DOHH2 (cell line): Measurements from ENCODE around the gene RASAL2.
"Not testable (repeated sequence)": the region's sequence is repeated elsewhere in the genome, so short reads cannot be mapped to it uniquely, and the experiment has no call there.

Experiments
- H3F3A ChIP-seq: fragments of 200-600 bp; sonication (generic), shearing (Covaris generic); 2 replicates; pipeline ENCODE4 v1.6.0; 2016; ENCODE audit warnings: antibody characterized with exemption, mild to moderate bottlenecking; ENCODE audit not compliant: control insufficient read depth, insufficient read depth
- H3K27ac ChIP-seq: fragments of 200-600 bp; sonication (generic); 2 replicates; pipeline ENCODE4 v1.5.1; 2014; ENCODE audit warnings: low read depth, mild to moderate bottlenecking, low read length, moderate library complexity
- H3K27me3 ChIP-seq: fragments of 200-600 bp; sonication (generic); 2 replicates; pipeline ENCODE4 v1.6.1; 2014; ENCODE audit warnings: mild to moderate bottlenecking, low read length, mixed read lengths; ENCODE audit not compliant: control insufficient read depth
- H3K36me3 ChIP-seq: fragments of 200-600 bp; sonication (generic); 2 replicates; pipeline ENCODE4 v1.6.1; 2014; ENCODE audit warnings: mild to moderate bottlenecking, low read length, moderate library complexity, mixed read lengths; ENCODE audit not compliant: control insufficient read depth
- H3K4me1 ChIP-seq: fragments of 200-600 bp; sonication (generic); 2 replicates; pipeline ENCODE4 v1.6.1; 2014; ENCODE audit warnings: mild to moderate bottlenecking, low read length, mixed read lengths; ENCODE audit not compliant: control insufficient read depth
- H3K4me2 ChIP-seq: fragments of 200-600 bp; sonication (generic); 2 replicates; pipeline ENCODE4 v1.6.0; 2014; ENCODE audit warnings: mild to moderate bottlenecking, low read length, moderate library complexity
- H3K4me3 ChIP-seq: fragments of 200-600 bp; sonication (generic); 2 replicates; pipeline ENCODE4 v1.5.1; 2014; ENCODE audit warnings: mild to moderate bottlenecking, low read length, mixed read lengths
- H3K79me2 ChIP-seq: fragments of 200-600 bp; sonication (generic); 2 replicates; pipeline ENCODE4 v1.6.1; 2014; ENCODE audit warnings: mild to moderate bottlenecking, low read length, mixed read lengths; ENCODE audit not compliant: control insufficient read depth
- H3K9me2 ChIP-seq: fragments of 200-600 bp; sonication (generic); replicated peaks from 2 replicates; pipeline ENCODE4 v1.6.1; 2014; ENCODE audit warnings: mild to moderate bottlenecking, low read length, mixed read lengths; ENCODE audit not compliant: control insufficient read depth
- H3K9me3 ChIP-seq: fragments of 200-600 bp; sonication (generic); 2 replicates; pipeline ENCODE4 v1.6.1; 2014; ENCODE audit warnings: antibody characterized with exemption, low read length, mixed read lengths; ENCODE audit not compliant: control insufficient read depth, insufficient read depth
- H4K20me1 ChIP-seq: fragments of 200-600 bp; sonication (generic); 2 replicates; pipeline ENCODE4 v1.6.0; 2014; ENCODE audit warnings: low read depth, mild to moderate bottlenecking, antibody characterized with exemption, low read length, moderate library complexity; ENCODE audit not compliant: control insufficient read depth, insufficient read depth
- EZH2phosphoT487 ChIP-seq: fragments of 200-600 bp; sonication (generic); IDR thresholded peaks from 2 replicates; pipeline ENCODE4 v1.6.1; 2017; ENCODE audit warnings: borderline replicate concordance, mild to moderate bottlenecking, antibody characterized with exemption, low read length, moderate library complexity, mixed read lengths
- TF ChIP-seq, protein P1 (sequence below): fragments of 200-600 bp; sonication (generic); IDR thresholded peaks from one replicate; pipeline ENCODE4 v1.5.1; 2014; ENCODE audit warnings: antibody characterized with exemption, mild to moderate bottlenecking, low read depth, low read length; ENCODE audit not compliant: poor library complexity, severe bottlenecking

The RASAL2 gene

DNA sequence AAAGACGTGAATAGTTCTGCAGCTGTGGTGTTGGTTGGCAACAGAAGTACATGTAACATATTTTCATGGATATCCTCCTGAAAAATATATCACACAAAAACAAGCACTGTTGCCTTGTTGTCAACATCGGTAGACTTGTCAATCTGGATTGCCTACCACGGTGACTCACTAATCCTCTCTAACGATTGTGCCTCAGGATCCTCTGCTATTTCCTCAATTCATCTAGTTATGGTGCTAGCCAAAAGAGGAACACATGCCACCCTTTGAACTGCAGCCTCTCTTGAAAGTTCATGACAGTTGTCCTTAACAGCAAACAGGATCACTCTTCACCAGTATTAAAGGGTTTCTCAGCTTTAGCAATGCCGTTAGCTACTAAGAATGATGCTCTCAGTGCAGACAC is 25.7 kb downstream of the RASAL2 start:
- Histone ChIP-seq H3K36me3 (no peaks in the 10 kb centered on the region), H3K27me3 (0 out of 2 replicates have a peak, but pooled peaks cover 2% of the 10 kb centered on the region), H3K9me2 (no peaks in the 10 kb centered on the region), H3K9me3 (no peaks in the 10 kb centered on the region), H3K4me2 (no peak overlapping the region), H3K27ac (no peak overlapping the region), H4K20me1 (no peaks in the 10 kb centered on the region), H3K4me1 (no peaks in the 10 kb centered on the region), H3F3A (no peaks in the 10 kb centered on the region), H3K79me2 (no peaks in the 10 kb centered on the region), H3K4me3 (no peak overlapping the region)
- TF ChIP-seq, protein P1, sequence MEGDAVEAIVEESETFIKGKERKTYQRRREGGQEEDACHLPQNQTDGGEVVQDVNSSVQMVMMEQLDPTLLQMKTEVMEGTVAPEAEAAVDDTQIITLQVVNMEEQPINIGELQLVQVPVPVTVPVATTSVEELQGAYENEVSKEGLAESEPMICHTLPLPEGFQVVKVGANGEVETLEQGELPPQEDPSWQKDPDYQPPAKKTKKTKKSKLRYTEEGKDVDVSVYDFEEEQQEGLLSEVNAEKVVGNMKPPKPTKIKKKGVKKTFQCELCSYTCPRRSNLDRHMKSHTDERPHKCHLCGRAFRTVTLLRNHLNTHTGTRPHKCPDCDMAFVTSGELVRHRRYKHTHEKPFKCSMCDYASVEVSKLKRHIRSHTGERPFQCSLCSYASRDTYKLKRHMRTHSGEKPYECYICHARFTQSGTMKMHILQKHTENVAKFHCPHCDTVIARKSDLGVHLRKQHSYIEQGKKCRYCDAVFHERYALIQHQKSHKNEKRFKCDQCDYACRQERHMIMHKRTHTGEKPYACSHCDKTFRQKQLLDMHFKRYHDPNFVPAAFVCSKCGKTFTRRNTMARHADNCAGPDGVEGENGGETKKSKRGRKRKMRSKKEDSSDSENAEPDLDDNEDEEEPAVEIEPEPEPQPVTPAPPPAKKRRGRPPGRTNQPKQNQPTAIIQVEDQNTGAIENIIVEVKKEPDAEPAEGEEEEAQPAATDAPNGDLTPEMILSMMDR: no peak
- TF ChIP-seq EZH2phosphoT487: no peak

GRCh38 chr1:178120088-178120487 is 26.2 kb downstream of the RASAL2 start:
- no peak overlapping the region for H3K27ac ChIP-seq
- H4K20me1 ChIP-seq: no peaks in the 10 kb centered on the region
- H3K36me3 ChIP-seq: no peaks in the 10 kb centered on the region
- H3K9me2 ChIP-seq: no peaks in the 10 kb centered on the region
- no peaks in the 10 kb centered on the region for H3K9me3 ChIP-seq
- 0 out of 2 replicates have a peak, but pooled peaks cover 2% of the 10 kb centered on the region for H3K27me3 ChIP-seq
- H3K4me3 ChIP-seq: no peak overlapping the region
- H3K4me2 ChIP-seq: no peak overlapping the region
- H3F3A ChIP-seq: no peaks in the 10 kb centered on the region
- no peaks in the 10 kb centered on the region for H3K79me2 ChIP-seq
- H3K4me1 ChIP-seq: no peaks in the 10 kb centered on the region
- TF ChIP-seq EZH2phosphoT487: no peak
- TF ChIP-seq, protein P1: no peak

GRCh38 chr1:178120520-178121052 is 26.7 kb downstream of the RASAL2 start:
- H3K79me2 ChIP-seq, H4K20me1 ChIP-seq, H3K27me3 ChIP-seq: not testable (repeated sequence)

GRCh38 chr1:178121883-178122282 is 28.0 kb downstream of the RASAL2 start:
- no peak overlapping the region for H3K4me3 ChIP-seq
- no peaks in the 10 kb centered on the region for H3F3A ChIP-seq
- H3K9me2 ChIP-seq: no peaks in the 10 kb centered on the region
- H3K27ac ChIP-seq: no peak overlapping the region
- H3K27me3 ChIP-seq: 0 out of 2 replicates have a peak, but pooled peaks cover 5% of the 10 kb centered on the region
- TF ChIP-seq, protein P1: no peak
- no peak for TF ChIP-seq EZH2phosphoT487
- H3K4me2 ChIP-seq: no peak overlapping the region
- H3K79me2 ChIP-seq: no peaks in the 10 kb centered on the region
- H3K4me1 ChIP-seq: no peaks in the 10 kb centered on the region
- H3K9me3 ChIP-seq: no peaks in the 10 kb centered on the region
- H3K36me3 ChIP-seq: no peaks in the 10 kb centered on the region
- H4K20me1 ChIP-seq: no peaks in the 10 kb centered on the region

More at GRCh38 chr1:178120520-178121052, 26.7 kb downstream of the RASAL2 start:
- not testable (repeated sequence) for H3K4me2 ChIP-seq, H3K4me3 ChIP-seq, H3K9me3 ChIP-seq, H3K36me3 ChIP-seq, H3F3A ChIP-seq, H3K4me1 ChIP-seq, H3K9me2 ChIP-seq, H3K27ac ChIP-seq
